ENCODE measurements around the gene LCOR.

DNA sequence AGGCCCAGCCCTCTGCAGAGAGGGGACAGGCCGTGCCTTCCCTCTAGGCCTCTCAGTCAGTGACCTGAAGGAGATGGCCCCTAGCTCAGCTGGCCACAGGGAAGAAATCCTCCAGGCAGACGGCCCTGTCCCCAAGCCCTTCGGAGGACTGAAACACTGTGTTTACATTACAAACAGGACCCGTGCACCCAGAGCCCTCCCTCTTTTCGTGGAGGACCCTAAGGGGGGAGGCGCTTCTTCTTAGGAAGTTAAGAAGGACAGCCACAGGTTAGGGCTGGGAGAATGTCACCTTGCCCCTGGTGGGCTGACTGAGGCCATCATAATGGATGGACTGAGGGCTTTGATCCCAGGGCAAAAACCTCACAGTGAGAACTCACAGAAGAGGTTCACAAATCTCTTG is 198.8 kb downstream of the LCOR start:
- TF ChIP-seq, protein P1, sequence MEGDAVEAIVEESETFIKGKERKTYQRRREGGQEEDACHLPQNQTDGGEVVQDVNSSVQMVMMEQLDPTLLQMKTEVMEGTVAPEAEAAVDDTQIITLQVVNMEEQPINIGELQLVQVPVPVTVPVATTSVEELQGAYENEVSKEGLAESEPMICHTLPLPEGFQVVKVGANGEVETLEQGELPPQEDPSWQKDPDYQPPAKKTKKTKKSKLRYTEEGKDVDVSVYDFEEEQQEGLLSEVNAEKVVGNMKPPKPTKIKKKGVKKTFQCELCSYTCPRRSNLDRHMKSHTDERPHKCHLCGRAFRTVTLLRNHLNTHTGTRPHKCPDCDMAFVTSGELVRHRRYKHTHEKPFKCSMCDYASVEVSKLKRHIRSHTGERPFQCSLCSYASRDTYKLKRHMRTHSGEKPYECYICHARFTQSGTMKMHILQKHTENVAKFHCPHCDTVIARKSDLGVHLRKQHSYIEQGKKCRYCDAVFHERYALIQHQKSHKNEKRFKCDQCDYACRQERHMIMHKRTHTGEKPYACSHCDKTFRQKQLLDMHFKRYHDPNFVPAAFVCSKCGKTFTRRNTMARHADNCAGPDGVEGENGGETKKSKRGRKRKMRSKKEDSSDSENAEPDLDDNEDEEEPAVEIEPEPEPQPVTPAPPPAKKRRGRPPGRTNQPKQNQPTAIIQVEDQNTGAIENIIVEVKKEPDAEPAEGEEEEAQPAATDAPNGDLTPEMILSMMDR (IDR thresholded peaks at IDR 0.05): no peak
- TF ChIP-seq EZH2 (IDR thresholded peaks at IDR 0.05): no peak
- TF ChIP-seq EZH2phosphoT487 (IDR thresholded peaks at IDR 0.05): no peak

Measured in neural progenitor cell (in vitro differentiated cells).